ENCODE measurements around the gene TAF1A. TPM values are rescaled to one million over a fixed set of nuclear protein-coding genes. Genes with fewer than 3 reads are reported as not detected.

Gene TAF1A
- total RNA-seq, 2 experiments from 2014 or later, result 10.9 to 19.2 TPM

DNA sequence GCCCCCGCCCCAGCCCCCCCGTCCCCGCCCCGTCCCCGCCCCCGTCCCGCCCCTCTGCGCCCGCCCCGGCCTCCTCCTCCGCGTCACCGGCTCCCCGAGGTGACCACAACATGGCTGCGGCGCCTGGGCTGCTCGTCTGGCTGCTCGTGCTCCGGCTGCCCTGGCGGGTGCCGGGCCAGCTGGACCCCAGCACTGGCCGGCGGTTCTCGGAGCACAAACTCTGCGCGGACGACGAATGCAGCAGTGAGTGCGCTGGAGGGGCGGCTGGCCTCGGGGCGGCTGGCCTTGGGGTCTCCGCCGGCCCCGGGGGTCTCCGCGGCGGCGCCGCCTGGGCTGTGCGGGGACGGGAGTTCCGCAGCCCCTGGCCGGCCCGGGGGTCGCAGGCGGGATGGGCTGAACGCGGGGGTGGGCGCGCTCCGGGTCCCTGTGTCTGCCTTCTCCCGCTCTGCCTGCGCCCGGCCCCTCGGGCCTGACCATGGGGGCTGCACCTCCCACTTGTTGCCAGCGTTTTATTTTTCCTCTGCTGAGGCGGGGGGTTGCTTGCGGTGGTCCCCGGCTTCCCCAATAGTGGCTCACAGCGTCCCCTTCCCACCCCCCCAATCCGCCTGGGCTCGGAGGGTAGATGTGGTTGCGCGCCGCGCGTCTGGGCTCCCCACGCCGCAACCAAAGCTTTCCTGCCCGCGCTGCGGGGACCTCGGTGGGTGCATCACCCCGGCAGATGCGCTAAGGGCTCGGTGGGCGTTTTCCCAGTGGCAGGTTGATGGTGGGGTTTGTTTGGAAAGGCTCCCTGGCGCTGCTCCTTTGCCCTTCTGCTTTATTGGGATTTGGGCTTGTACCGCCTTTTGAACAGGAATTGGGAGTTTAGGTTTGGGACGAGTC is 28.5 kb upstream of the TAF1A start, which contains the start of gene MIA3:
MIA3 (plus strand) TSS at position 97 of the 879 bp plus-strand sequence; CDS start at position 111, 14 bp downstream.
- intact Hi-C loops (cut with micrococcal nuclease; ENCODE audit: unreplicated experiment), result no loop called here
- Histone ChIP-seq H3K9me3 (ENCODE audit: low read length) (no peaks in the 10 kb centered on the region), H3K4me2 (ENCODE audit: low read length) (peak within 1 kb of the TSS; percentile 94), H4K20me1 (ENCODE audit: insufficient read depth, low read length) (no peaks in the 10 kb centered on the region), H3K4me3 (ENCODE audit: low read depth, low read length, poor library complexity, severe bottlenecking) (peak within 1 kb of the TSS; percentile 95), H3K79me2 (ENCODE audit: insufficient read depth, low read depth, low read length) (no peaks in the 10 kb centered on the region), H3K4me1 (ENCODE audit: insufficient read depth, low read length, poor library complexity, severe bottlenecking) (peaks cover 13% of the 10 kb centered on the region), H3K27ac (ENCODE audit: low read depth, low read length, poor library complexity, severe bottlenecking) (no peak within 1 kb of the TSS), H3K9me2 (ENCODE audit: insufficient read depth, low read length) (no peaks in the 10 kb centered on the region), H3K36me3 (ENCODE audit: insufficient read depth, low read length) (no peaks in the 10 kb centered on the region), H2AFZ (ENCODE audit: low read length) (peak within 1 kb of the TSS; percentile 94)
- peak; percentile 78 for DNase-seq (ENCODE audit: low spot score)
- no TSS peak for BruUV-seq (replicated peaks)
- ChIA-PET CTCF (ENCODE audit: unreplicated experiment) (interaction anchor here (0.7 kb wide), 1 partner anchor 1849 kb away, joined by 3 read pairs; no protein-coding TSS in a partner anchor), POLR2A (interaction anchor here (1.0 to 1.6 kb wide), 2 partner anchors 11 to 94 kb away, joined by 4 read pairs; partner anchors contain the start of gene BROX)
- TF ChIP-seq EZH2phosphoT487 (IDR thresholded peaks at IDR 0.05; ENCODE audit: borderline replicate concordance, low read depth, low read length) (no peak), CTCF (conservative IDR thresholded peaks at IDR 0.05; ENCODE audit: low read length) (no peak)

GRCh38 chr1:222617367-222617951 is 27.7 kb upstream of the TAF1A start:
- no peak for TF ChIP-seq CTCF (conservative IDR thresholded peaks at IDR 0.05; ENCODE audit: low read length)
- TF ChIP-seq EZH2phosphoT487 (IDR thresholded peaks at IDR 0.05; ENCODE audit: borderline replicate concordance, low read depth, low read length), result no peak
- Histone ChIP-seq H2AFZ (ENCODE audit: low read length) (peak overlapping the region; percentile 94), H3K9me2 (ENCODE audit: insufficient read depth, low read length) (no peaks in the 10 kb centered on the region), H3K79me2 (ENCODE audit: insufficient read depth, low read depth, low read length) (no peaks in the 10 kb centered on the region), H4K20me1 (ENCODE audit: insufficient read depth, low read length) (no peaks in the 10 kb centered on the region), H3K36me3 (ENCODE audit: insufficient read depth, low read length) (no peaks in the 10 kb centered on the region), H3K4me1 (ENCODE audit: insufficient read depth, low read length, poor library complexity, severe bottlenecking) (peaks cover 13% of the 10 kb centered on the region), H3K4me2 (ENCODE audit: low read length) (peak overlapping the region; percentile 94), H3K9me3 (ENCODE audit: low read length) (no peaks in the 10 kb centered on the region), H3K27ac (ENCODE audit: low read depth, low read length, poor library complexity, severe bottlenecking) (no peak overlapping the region), H3K4me3 (ENCODE audit: low read depth, low read length, poor library complexity, severe bottlenecking) (peak overlapping the region; percentile 73)
- ChIA-PET POLR2A (interaction anchor here (0.6 to 1.1 kb wide), 5 partner anchors 24 to 95 kb away, joined by 3 to 6 read pairs (median 5); partner anchors contain the start of genes AIDA, BROX and TAF1A), CTCF (ENCODE audit: unreplicated experiment) (no interaction called here)
- peak; percentile 90 for DNase-seq (ENCODE audit: low spot score)
- intact Hi-C loops (cut with micrococcal nuclease; ENCODE audit: unreplicated experiment), result loop anchor here (2.0 kb wide), 1 partner anchor 27 kb away; no protein-coding TSS in a partner anchor
- BruUV-seq (replicated peaks), result TSS peak; percentile 73
